Fibroblast of villous mesenchyme (primary cell): ENCODE data around the gene PDE1C. TPM values are rescaled to one million over a fixed set of nuclear protein-coding genes. Genes with fewer than 3 reads are reported as not detected.

Experiments used
- DNase-seq: peaks from one replicate; pipeline ENCODE4 v3.0.0-alpha.2; 2010; ENCODE audit warnings: low read depth
- H3K4me3 ChIP-seq: 2 replicates; pipeline ENCODE4 v1.5.1; 2011; ENCODE audit warnings: low read depth, mild to moderate bottlenecking, low read length
- total RNA-seq: library from RNA; depleted of rRNA; stranded (reverse); fragments of >200 nt; gene quantifications from 2 replicates; pipeline ENCODE4 v1.2.3, GENCODE V29; 2012
- TF ChIP-seq, protein P1 (sequence below): IDR thresholded peaks from 2 replicates; pipeline ENCODE4 v1.5.1; 2012; ENCODE audit warnings: low read depth, mild to moderate bottlenecking, low read length; ENCODE audit not compliant: insufficient read depth

The PDE1C gene
- total RNA-seq, 1 donor = 4.7 TPM

GRCh38 chr7:31890198-31890597 lies 180.0 kb downstream of the PDE1C start:
- no peak overlapping the region for H3K4me3 ChIP-seq
- TF ChIP-seq, protein P1, sequence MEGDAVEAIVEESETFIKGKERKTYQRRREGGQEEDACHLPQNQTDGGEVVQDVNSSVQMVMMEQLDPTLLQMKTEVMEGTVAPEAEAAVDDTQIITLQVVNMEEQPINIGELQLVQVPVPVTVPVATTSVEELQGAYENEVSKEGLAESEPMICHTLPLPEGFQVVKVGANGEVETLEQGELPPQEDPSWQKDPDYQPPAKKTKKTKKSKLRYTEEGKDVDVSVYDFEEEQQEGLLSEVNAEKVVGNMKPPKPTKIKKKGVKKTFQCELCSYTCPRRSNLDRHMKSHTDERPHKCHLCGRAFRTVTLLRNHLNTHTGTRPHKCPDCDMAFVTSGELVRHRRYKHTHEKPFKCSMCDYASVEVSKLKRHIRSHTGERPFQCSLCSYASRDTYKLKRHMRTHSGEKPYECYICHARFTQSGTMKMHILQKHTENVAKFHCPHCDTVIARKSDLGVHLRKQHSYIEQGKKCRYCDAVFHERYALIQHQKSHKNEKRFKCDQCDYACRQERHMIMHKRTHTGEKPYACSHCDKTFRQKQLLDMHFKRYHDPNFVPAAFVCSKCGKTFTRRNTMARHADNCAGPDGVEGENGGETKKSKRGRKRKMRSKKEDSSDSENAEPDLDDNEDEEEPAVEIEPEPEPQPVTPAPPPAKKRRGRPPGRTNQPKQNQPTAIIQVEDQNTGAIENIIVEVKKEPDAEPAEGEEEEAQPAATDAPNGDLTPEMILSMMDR = no peak
- DNase-seq = no peak

GRCh38 chr7:31887006-31887405 lies 183.2 kb downstream of the PDE1C start:
- TF ChIP-seq, protein P1 = no peak
- no peak overlapping the region for H3K4me3 ChIP-seq

GRCh38 chr7:31885171-31885570 lies 185.0 kb downstream of the PDE1C start:
- no peak overlapping the region for H3K4me3 ChIP-seq
- no peak for DNase-seq
- TF ChIP-seq, protein P1 = no peak

More at GRCh38 chr7:31887006-31887405, 183.2 kb downstream of the PDE1C start:
- DNase-seq = no peak

DNA sequence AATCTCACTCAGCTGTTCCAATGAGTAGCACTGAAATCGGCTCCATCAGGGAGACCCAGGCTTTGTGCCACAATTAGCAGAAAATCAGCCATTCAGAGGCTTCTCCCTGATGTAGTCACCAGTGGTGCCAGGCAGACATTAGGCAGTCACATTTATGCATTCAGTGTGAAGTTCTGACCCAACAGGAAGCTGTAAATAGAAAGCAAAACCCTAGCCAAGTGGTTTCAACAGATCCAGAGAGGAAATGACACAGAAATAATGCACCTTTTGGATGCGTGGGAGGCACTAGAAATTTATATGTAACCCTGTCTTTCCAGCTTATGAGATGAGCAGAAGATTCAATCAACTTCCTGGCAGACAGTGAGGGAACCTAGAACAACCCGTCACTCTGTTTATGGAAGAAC lies 186.4 kb downstream of the PDE1C start:
- TF ChIP-seq, protein P1 = no peak
- H3K4me3 ChIP-seq = no peak overlapping the region
- DNase-seq = peak; percentile 23

DNA sequence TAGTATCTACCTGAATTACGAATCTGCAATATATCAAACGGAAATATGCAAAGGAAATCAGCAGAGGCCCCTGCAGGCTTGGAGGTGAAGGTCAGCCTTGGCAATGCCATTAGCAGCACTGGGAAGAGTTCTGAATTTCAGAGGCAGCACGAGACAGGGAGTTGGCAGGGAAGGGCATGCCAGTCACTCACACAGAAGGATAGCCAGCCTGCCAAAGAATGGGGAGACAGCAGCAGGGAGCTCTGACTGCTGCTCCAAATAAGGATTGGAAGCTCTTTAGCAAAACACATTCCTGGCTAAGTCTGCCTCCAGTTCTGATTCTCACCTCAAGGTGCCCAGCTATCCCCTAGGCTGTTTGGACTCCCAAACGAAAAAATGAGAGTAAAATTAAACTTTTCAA lies 188.0 kb downstream of the PDE1C start:
- no peak overlapping the region for H3K4me3 ChIP-seq
- TF ChIP-seq, protein P1 = no peak
- no peak for DNase-seq

GRCh38 chr7:31878875-31879274 lies 191.3 kb downstream of the PDE1C start:
- H3K4me3 ChIP-seq = no peak overlapping the region
- TF ChIP-seq, protein P1 = no peak
- DNase-seq = no peak

GRCh38 chr7:31875424-31875823 lies 194.8 kb downstream of the PDE1C start:
- DNase-seq = no peak
- TF ChIP-seq, protein P1 = no peak
- H3K4me3 ChIP-seq = no peak overlapping the region
